IMR-90 (cell line): ENCODE results near the gene TSACC. TPM values are rescaled to one million over a fixed set of nuclear protein-coding genes. Genes with fewer than 3 reads are reported as not detected.

Source experiments
- ATAC-seq: fragments of 200-7000 bp; cut with Tn5 transposase; 2 replicates; pipeline ENCODE4 v1.9.1; 2020; ENCODE audit warnings: low read depth, mild to moderate bottlenecking, moderate library complexity
- BruUV-seq: library from RNA; stranded (reverse); fragments of 400-500 nt; replicated peaks from 2 replicates; lab custom pipeline; 2021; lab: Mats Ljungman, UMichigan
- CTCF ChIA-PET: fragments of 300-600 bp; formaldehyde crosslinking; extraction: SDS; loops from one replicate; lab custom pipeline; 2021; ENCODE audit warnings: antibody characterized with exemption; lab: Yijun Ruan, JAX
- POLR2A ChIA-PET: fragments of 300-600 bp; sonication (Branson Sonifier 250); formaldehyde crosslinking; loops from one replicate; lab custom pipeline; 2022; ENCODE audit warnings: antibody characterized with exemption; ENCODE audit not compliant: unreplicated experiment; lab: Charles Lee
- DNase-seq: peaks from one replicate; pipeline ENCODE4 v3.0.0; 2013
- H2AFZ ChIP-seq: replicated peaks from 2 replicates; pipeline ENCODE3; 2013; ENCODE audit warnings: low read length, mild to moderate bottlenecking; ENCODE audit not compliant: poor library complexity
- H2AK5ac ChIP-seq: 2 replicates; pipeline ENCODE4 v1.6.1; 2013; ENCODE audit warnings: low read depth, low read length, inconsistent platforms
- H2AK9ac ChIP-seq: replicated peaks from 2 replicates; pipeline ENCODE3; 2013; ENCODE audit warnings: mild to moderate bottlenecking, low read depth, low read length, moderate library complexity; ENCODE audit not compliant: poor library complexity
- H2BK120ac ChIP-seq: 2 replicates; pipeline ENCODE4 v1.6.1; 2013; ENCODE audit warnings: low read depth, low read length, inconsistent platforms
- H2BK15ac ChIP-seq: 3 replicates; pipeline ENCODE4 v1.6.1; 2013; ENCODE audit warnings: low read depth, low read length, inconsistent platforms
- H2BK20ac ChIP-seq: 2 replicates; pipeline ENCODE4 v1.6.1; 2013; ENCODE audit warnings: low read depth, mild to moderate bottlenecking, inconsistent platforms, low read length, moderate library complexity
- H2BK5ac ChIP-seq: 2 replicates; pipeline ENCODE4 v1.6.1; 2013; ENCODE audit warnings: mild to moderate bottlenecking, low read depth, low read length, inconsistent platforms; ENCODE audit not compliant: poor library complexity, severe bottlenecking
- H3K14ac ChIP-seq: replicated peaks from 2 replicates; pipeline ENCODE4 v1.6.1; 2013; ENCODE audit warnings: low read depth, low read length, inconsistent platforms
- H3K18ac ChIP-seq: 2 replicates; pipeline ENCODE4 v1.6.1; 2013; ENCODE audit warnings: low read depth, low read length, control low read depth
- H3K23ac ChIP-seq: 2 replicates; pipeline ENCODE4 v1.6.1; 2013; ENCODE audit warnings: low read depth, low read length, inconsistent platforms
- H3K27ac ChIP-seq: 2 replicates; pipeline ENCODE4 v1.5.1; 2013; ENCODE audit warnings: mild to moderate bottlenecking, control low read depth, low read length; ENCODE audit not compliant: insufficient read depth
- H3K27me3 ChIP-seq: 2 replicates; pipeline ENCODE4 v1.6.1; 2013; ENCODE audit warnings: low read length; ENCODE audit not compliant: control insufficient read depth, insufficient read depth
- H3K36me3 ChIP-seq: 2 replicates; pipeline ENCODE4 v1.6.1; 2013; ENCODE audit warnings: low read length, mixed read lengths; ENCODE audit not compliant: control insufficient read depth, insufficient read depth
- H3K4ac ChIP-seq: 2 replicates; pipeline ENCODE4 v1.6.1; 2013; ENCODE audit warnings: low read depth, low read length, inconsistent platforms
- H3K4me1 ChIP-seq: 2 replicates; pipeline ENCODE4 v1.6.1; 2013; ENCODE audit warnings: low read length, mixed read lengths; ENCODE audit not compliant: control insufficient read depth, insufficient read depth
- H3K4me2 ChIP-seq: 2 replicates; pipeline ENCODE4 v1.6.1; 2013; ENCODE audit warnings: low read depth, mild to moderate bottlenecking, control low read depth, low read length, moderate library complexity
- H3K4me3 ChIP-seq: 2 replicates; pipeline ENCODE4 v1.5.1; 2013; ENCODE audit warnings: low read depth, mild to moderate bottlenecking, control low read depth, low read length, moderate library complexity; ENCODE audit not compliant: insufficient read depth
- H3K56ac ChIP-seq: 2 replicates; pipeline ENCODE4 v1.6.1; 2013; ENCODE audit warnings: low read length, inconsistent platforms; ENCODE audit not compliant: insufficient read depth; ENCODE audit errors: extremely low read depth
- H3K79me1 ChIP-seq, 2 experiments: 2 replicates each; pipeline ENCODE4 v1.6.1; 2013; ENCODE audit warnings: low read length in 2 of 2, inconsistent platforms in 1 of 2, low read depth in 1 of 2
- H3K9ac ChIP-seq: 2 replicates; pipeline ENCODE4 v1.6.1; 2013; ENCODE audit warnings: low read depth, low read length, control low read depth
- H3K9me1 ChIP-seq: 2 replicates; pipeline ENCODE4 v1.6.1; 2013; ENCODE audit warnings: low read length, inconsistent platforms; ENCODE audit not compliant: insufficient read depth
- H3K9me3 ChIP-seq: 2 replicates; pipeline ENCODE4 v1.6.1; 2013; ENCODE audit warnings: low read length; ENCODE audit not compliant: control insufficient read depth, insufficient read depth
- H4K20me1 ChIP-seq: 2 replicates; pipeline ENCODE4 v1.6.1; 2013; ENCODE audit warnings: low read length, inconsistent platforms; ENCODE audit not compliant: insufficient read depth
- H4K5ac ChIP-seq: 2 replicates; pipeline ENCODE4 v1.6.1; 2013; ENCODE audit warnings: mild to moderate bottlenecking, low read depth, low read length, control low read depth
- H4K8ac ChIP-seq, 2 experiments: 2 replicates each; pipeline ENCODE4 v1.6.1; 2013; ENCODE audit warnings: low read depth in 2 of 2, low read length in 2 of 2, control low read depth in 1 of 2, inconsistent platforms in 1 of 2
- H4K91ac ChIP-seq: 2 replicates; pipeline ENCODE4 v1.6.1; 2013; ENCODE audit warnings: low read depth, low read length, inconsistent platforms; ENCODE audit not compliant: insufficient read depth
- BHLHE40 ChIP-seq: fragments of 150-350 bp; IDR thresholded peaks from 2 replicates; pipeline ENCODE4 v1.6.1; 2016; ENCODE audit warnings: mild to moderate bottlenecking, low read depth, low read length
- CTCF ChIP-seq: conservative IDR thresholded peaks from 2 replicates; pipeline ENCODE4 v1.5.1; 2012; ENCODE audit warnings: mild to moderate bottlenecking, low read depth, low read length, improper control_type of control experiment
- MXI1 ChIP-seq: IDR thresholded peaks from 2 replicates; pipeline ENCODE4 v1.6.1; 2012; ENCODE audit warnings: low read depth, mild to moderate bottlenecking, low read length, moderate library complexity, borderline replicate concordance
- RAD21 ChIP-seq: IDR thresholded peaks from 2 replicates; pipeline ENCODE4 v1.6.1; 2012; ENCODE audit warnings: low read length, improper control_type of control experiment
- WGBS, 2 experiments: methylation state at CpG; one replicate each; pipeline versions ENCODE4 v1.1.5 to v1.1.7; 2013; ENCODE audit warnings: missing lambda C conversion rate in 2 of 2; ENCODE audit not compliant: insufficient read length in 1 of 2; ENCODE audit errors: extremely low coverage in 2 of 2; 5-methylcytosine and 5-hydroxymethylcytosine counted together
- dilution Hi-C: fragments of 300-500 bp; cut with HindIII; formaldehyde crosslinking; loops from one replicate; pipeline ENCODE4 v1.14.3; 2018; ENCODE audit warnings: low sequenced_read_pairs; ENCODE audit not compliant: unreplicated experiment
- in situ Hi-C: fragments of 300-500 bp; cut with MboI; formaldehyde crosslinking; loops from 3 replicates; pipeline ENCODE4 v1.14.3; 2019; ENCODE audit warnings: low sequenced_read_pairs, inconsistent platforms, mixed read lengths
- intact Hi-C: fragments of 100-400 bp; cut with micrococcal nuclease; formaldehyde crosslinking; loops from 2 replicates; pipeline ENCODE4 v1.10.0; 2022
- polyA plus RNA-seq, 3 experiments: library from polyadenylated mRNA; depleted of rRNA; stranded (reverse); fragments of >200 nt; gene quantifications; 2 replicates each; pipeline ENCODE4 v1.2.3, GENCODE V29; 2012; ENCODE audit warnings: low replicate concordance in 1 of 3
- total RNA-seq: library from RNA; depleted of rRNA; stranded (reverse); fragments of >200 nt; gene quantifications from 2 replicates; pipeline ENCODE4 v1.2.3, GENCODE V29; 2012

TSACC gene
- total and polyA plus RNA-seq, 2 of the 4 experiments (the other 2 are of a cell fraction) = 0.75 TPM; not detected in 1

- Histone ChIP-seq H3K27ac (no peak overlapping the region), H3K4ac (no peak overlapping the region), H3K9ac (no peak overlapping the region), H3K4me3 (no peak overlapping the region), H4K20me1 (no peaks in the 10 kb centered on the region; the same call in 1 of the 2 replicates), H2BK20ac (no peak overlapping the region), H3K79me1 (no peaks in the 10 kb centered on the region), H2AK5ac (no peak overlapping the region), H2BK5ac (no peak overlapping the region), H3K18ac (no peak overlapping the region), H3K4me1 (no peaks in the 10 kb centered on the region), H4K5ac (no peak overlapping the region), H3K36me3 (no peaks in the 10 kb centered on the region), H3K23ac (no peak overlapping the region), H4K8ac (no peak overlapping the region), H2AK9ac (no peak overlapping the region), H2BK15ac (no peak overlapping the region), H3K9me1 (no peaks in the 10 kb centered on the region), H2AFZ (no peak overlapping the region), H2BK120ac (no peak overlapping the region), H3K9me3 (no peaks in the 10 kb centered on the region; the same call in 1 of the 2 replicates), H4K91ac (no peak overlapping the region), H3K14ac (no peak overlapping the region), H3K4me2 (no peak overlapping the region), H3K27me3 (peaks cover 55% of the 10 kb centered on the region), H3K56ac (no peak overlapping the region)
- TF ChIP-seq MXI1 (no peak), CTCF (peak; percentile 49), RAD21 (peak; percentile 27; the same call in 1 of the 2 replicates), BHLHE40 (no peak)
- dilution Hi-C loops = no loop called here
- BruUV-seq = no TSS peak
- 22% methylated on average over 10 of the region's 22 CpGs; no CpG with 5 or more reads in 1 of the 2 experiments for WGBS, 2 experiments
- DNase-seq (no peak), ATAC-seq (peak; percentile 58; the same call in 1 of the 2 replicates)
- in situ Hi-C loops = no loop called here
- CTCF ChIA-PET = no interaction called here
- intact Hi-C loops = no loop called here
- POLR2A ChIA-PET = no interaction called here
Measured at GRCh38 chr1:156356875-156357534, 18.7 kb downstream of the TSACC start.
